ENCODE results near the gene CHST15. TPM values are rescaled to one million over a fixed set of nuclear protein-coding genes. Genes with fewer than 3 reads are reported as not detected.

CHST15 gene
- total RNA-seq, 1 donor from 2014 or later: 4.5 TPM

- intact Hi-C loops (cut with micrococcal nuclease): no loop called here
- Histone ChIP-seq H3K36me3 (no peaks in the 10 kb centered on the region), H3K4me1 (no peaks in the 10 kb centered on the region), H3K9me3 (replicated peaks) (peaks cover 9% of the 10 kb centered on the region), H3K4me3 (no peak overlapping the region), H3K27me3 (ENCODE audit: low read depth) (peaks cover 7% of the 10 kb centered on the region), H3K27ac (replicated peaks) (no peak overlapping the region)
- TF ChIP-seq CTCF (IDR thresholded peaks at IDR 0.05; ENCODE audit: borderline replicate concordance): no peak
- DNase-seq: no peak
Measured at GRCh38 chr10:124050021-124051015, 43.1 kb downstream of the CHST15 start.

GRCh38 chr10:124049484-124049883, 43.9 kb downstream of the CHST15 start:
- intact Hi-C loops (cut with micrococcal nuclease): no loop called here
- Histone ChIP-seq H3K36me3 (no peaks in the 10 kb centered on the region), H3K4me1 (no peaks in the 10 kb centered on the region), H3K4me3 (no peak overlapping the region), H3K9me3 (replicated peaks) (peaks cover 9% of the 10 kb centered on the region), H3K27me3 (ENCODE audit: low read depth) (peaks cover 7% of the 10 kb centered on the region), H3K27ac (replicated peaks) (no peak overlapping the region)
- DNase-seq: no peak
- no peak for TF ChIP-seq CTCF (IDR thresholded peaks at IDR 0.05; ENCODE audit: borderline replicate concordance)

- H3K27me3 ChIP-seq (ENCODE audit: low read depth): peaks cover 7% of the 10 kb centered on the region
- no peaks in the 10 kb centered on the region for H3K36me3 ChIP-seq
- intact Hi-C loops (cut with micrococcal nuclease): no loop called here
- H3K4me3 ChIP-seq: no peak overlapping the region
- DNase-seq: no peak
- H3K4me1 ChIP-seq: no peaks in the 10 kb centered on the region
- TF ChIP-seq CTCF (IDR thresholded peaks at IDR 0.05; ENCODE audit: borderline replicate concordance): no peak
- no peak overlapping the region for H3K27ac ChIP-seq (replicated peaks)
- H3K9me3 ChIP-seq (replicated peaks): peaks cover 9% of the 10 kb centered on the region
Measured at GRCh38 chr10:124048371-124049290, 44.8 kb downstream of the CHST15 start.

GRCh38 chr10:124047427-124048152, 45.8 kb downstream of the CHST15 start:
- TF ChIP-seq CTCF (IDR thresholded peaks at IDR 0.05; ENCODE audit: borderline replicate concordance): no peak
- H3K27ac ChIP-seq (replicated peaks): no peak overlapping the region
- no peaks in the 10 kb centered on the region for H3K4me1 ChIP-seq
- H3K9me3 ChIP-seq (replicated peaks): peaks cover 9% of the 10 kb centered on the region
- H3K4me3 ChIP-seq: no peak overlapping the region
- intact Hi-C loops (cut with micrococcal nuclease): no loop called here
- DNase-seq: no peak
- H3K36me3 ChIP-seq: no peaks in the 10 kb centered on the region
- peaks cover 7% of the 10 kb centered on the region for H3K27me3 ChIP-seq (ENCODE audit: low read depth)
